HepG2 (cell line): ENCODE results near the gene FUZ. TPM values are rescaled to one million over a fixed set of nuclear protein-coding genes. Genes with fewer than 3 reads are reported as not detected.

Experiments used
- GTF3A ChIP-seq: sonication (generic); formaldehyde crosslinking; conservative IDR thresholded peaks from 2 replicates; pipeline ENCODE4 v1.4.0; 2020; ENCODE audit warnings: mild to moderate bottlenecking, missing genetic modification reagents
- HNRNPK ChIP-seq: fragments of 200-400 bp; formaldehyde crosslinking; IDR thresholded peaks from 2 replicates; pipeline ENCODE4 v1.6.1; 2018; ENCODE audit warnings: low read length, low read depth, moderate library complexity, mild to moderate bottlenecking; ENCODE audit not compliant: poor library complexity, severe bottlenecking
- MTA1 ChIP-seq: sonication (generic); formaldehyde crosslinking; IDR thresholded peaks from 2 replicates; pipeline ENCODE4 v1.4.0; 2020; ENCODE audit warnings: missing genetic modification reagents, mild to moderate bottlenecking, borderline replicate concordance
- POLR2AphosphoS2 ChIP-seq: IDR thresholded peaks from 2 replicates; pipeline ENCODE4 v1.6.1; 2011; ENCODE audit warnings: low read depth, low read length, improper control_type of control experiment
- RBFOX2 ChIP-seq: fragments of 200-400 bp; formaldehyde crosslinking; IDR thresholded peaks from 2 replicates; pipeline ENCODE4 v1.6.1; 2017; ENCODE audit warnings: low read depth, mild to moderate bottlenecking, low read length
- SPEN ChIP-seq: sonication (generic); formaldehyde crosslinking; IDR thresholded peaks from 2 replicates; pipeline ENCODE4 v1.5.1; 2020; ENCODE audit warnings: low read depth, mild to moderate bottlenecking, missing genetic modification reagents
- TBX2 ChIP-seq: sonication (generic); formaldehyde crosslinking; IDR thresholded peaks from 2 replicates; pipeline ENCODE4 v1.5.0; 2020; ENCODE audit warnings: missing genetic modification reagents, mild to moderate bottlenecking, borderline replicate concordance
- TGIF2 ChIP-seq: IDR thresholded peaks from 2 replicates; pipeline ENCODE4 v1.6.1; 2016; ENCODE audit warnings: control low read depth, missing compliant biosample characterization
- ZNF138 ChIP-seq: sonication (generic); formaldehyde crosslinking; IDR thresholded peaks from 2 replicates; pipeline ENCODE4 v1.5.0; 2020; ENCODE audit warnings: mild to moderate bottlenecking, low read depth, missing genetic modification reagents
- ZNF746 ChIP-seq: sonication (generic); formaldehyde crosslinking; IDR thresholded peaks from 2 replicates; pipeline ENCODE4 v1.8.0; 2022; ENCODE audit warnings: mild to moderate bottlenecking, missing genetic modification reagents
- ZSCAN9 ChIP-seq: IDR thresholded peaks from 2 replicates; pipeline ENCODE4 v1.6.1; 2016; ENCODE audit warnings: borderline replicate concordance
- polyA plus RNA-seq, 8 experiments: library from polyadenylated mRNA; depleted of rRNA in 3 of 8; stranded (reverse) in 7 of 8; unstranded in 1 of 8; fragments of >200 nt; fragmentation: Illumina TruSeq in 4 of 8; extraction: Trizol in 4 of 8; gene quantifications; 2 replicates each; pipeline versions ENCODE4 v1.2.1 to v1.2.3, GENCODE V29; 2011 to 2016; ENCODE audit warnings: low read depth in 4 of 8, missing spikeins in 1 of 8, mixed read lengths in 1 of 8; ENCODE audit not compliant: insufficient read depth in 1 of 8
- total RNA-seq, 5 experiments: library from RNA; depleted of rRNA; stranded (reverse); fragments of >200 nt; fragmentation: Illumina TruSeq; extraction: Trizol; gene quantifications; 2 replicates each; pipeline ENCODE4 v1.2.3, GENCODE V29; 2016; ENCODE audit warnings: low read depth in 1 of 5
- TF ChIP-seq, protein P1 (sequence below): sonication (generic); formaldehyde crosslinking; IDR thresholded peaks from 2 replicates; pipeline ENCODE4 v1.4.0; 2020; ENCODE audit warnings: missing genetic modification reagents, borderline replicate concordance
- TF ChIP-seq, protein P2 (sequence below): sonication (generic); formaldehyde crosslinking; IDR thresholded peaks from 2 replicates; pipeline ENCODE4 v1.4.0; 2020; ENCODE audit warnings: missing genetic modification reagents
- TF ChIP-seq, protein P3 (sequence below): sonication (generic); formaldehyde crosslinking; IDR thresholded peaks from 2 replicates; pipeline ENCODE4 v1.5.0; 2020; ENCODE audit warnings: mild to moderate bottlenecking, missing genetic modification reagents
- TF ChIP-seq, protein P4 (sequence below): sonication (generic); formaldehyde crosslinking; IDR thresholded peaks from 2 replicates; pipeline ENCODE4 v1.5.0; 2020; ENCODE audit warnings: mild to moderate bottlenecking, missing genetic modification reagents, borderline replicate concordance

Gene FUZ
- total and polyA plus RNA-seq, 2 of the 13 experiments (the other 11 are each of a cell fraction or from before 2014, with no cell fraction given): 0.08 TPM; not detected in 1

DNA sequence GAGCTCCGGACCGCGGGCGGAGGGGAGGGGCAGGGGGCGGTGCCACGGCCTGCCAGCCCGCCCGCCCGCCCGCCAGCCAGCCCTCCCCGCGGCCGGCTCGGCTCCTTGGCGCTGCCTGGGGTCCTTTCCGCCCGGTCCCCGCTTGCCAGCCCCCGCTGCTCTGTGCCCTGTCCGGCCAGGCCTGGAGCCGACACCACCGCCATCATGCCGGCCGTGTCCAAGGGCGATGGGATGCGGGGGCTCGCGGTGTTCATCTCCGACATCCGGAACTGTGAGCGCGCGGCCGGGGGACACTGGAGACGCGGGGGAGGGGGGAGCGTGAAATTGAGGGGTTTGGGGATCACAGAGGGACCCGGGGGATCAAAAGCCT is 46.2 kb downstream of the FUZ start, which contains the start of gene AP2A1 (continued):
- TF ChIP-seq TBX2 (CRISPR knock-in tag): peak; percentile 29; the same call in 1 of the 2 replicates
- TF ChIP-seq POLR2AphosphoS2: no peak
- 0 out of 2 replicates have a peak, but pooled peaks have one; percentile 49 for TF ChIP-seq ZNF138
- peak; percentile 65 for TF ChIP-seq HNRNPK
- TF ChIP-seq GTF3A (CRISPR knock-in tag): no peak
- TF ChIP-seq, protein P1, sequence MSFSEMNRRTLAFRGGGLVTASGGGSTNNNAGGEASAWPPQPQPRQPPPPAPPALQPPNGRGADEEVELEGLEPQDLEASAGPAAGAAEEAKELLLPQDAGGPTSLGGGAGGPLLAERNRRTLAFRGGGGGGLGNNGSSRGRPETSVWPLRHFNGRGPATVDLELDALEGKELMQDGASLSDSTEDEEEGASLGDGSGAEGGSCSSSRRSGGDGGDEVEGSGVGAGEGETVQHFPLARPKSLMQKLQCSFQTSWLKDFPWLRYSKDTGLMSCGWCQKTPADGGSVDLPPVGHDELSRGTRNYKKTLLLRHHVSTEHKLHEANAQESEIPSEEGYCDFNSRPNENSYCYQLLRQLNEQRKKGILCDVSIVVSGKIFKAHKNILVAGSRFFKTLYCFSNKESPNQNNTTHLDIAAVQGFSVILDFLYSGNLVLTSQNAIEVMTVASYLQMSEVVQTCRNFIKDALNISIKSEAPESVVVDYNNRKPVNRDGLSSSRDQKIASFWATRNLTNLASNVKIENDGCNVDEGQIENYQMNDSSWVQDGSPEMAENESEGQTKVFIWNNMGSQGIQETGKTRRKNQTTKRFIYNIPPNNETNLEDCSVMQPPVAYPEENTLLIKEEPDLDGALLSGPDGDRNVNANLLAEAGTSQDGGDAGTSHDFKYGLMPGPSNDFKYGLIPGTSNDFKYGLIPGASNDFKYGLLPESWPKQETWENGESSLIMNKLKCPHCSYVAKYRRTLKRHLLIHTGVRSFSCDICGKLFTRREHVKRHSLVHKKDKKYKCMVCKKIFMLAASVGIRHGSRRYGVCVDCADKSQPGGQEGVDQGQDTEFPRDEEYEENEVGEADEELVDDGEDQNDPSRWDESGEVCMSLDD: no peak
- peak; percentile 57; the same call in 1 of the 2 replicates for TF ChIP-seq RBFOX2
- TF ChIP-seq SPEN (CRISPR knock-in tag): peak; percentile 36
- no peak for TF ChIP-seq MTA1 (CRISPR knock-in tag)
- TF ChIP-seq, protein P2, sequence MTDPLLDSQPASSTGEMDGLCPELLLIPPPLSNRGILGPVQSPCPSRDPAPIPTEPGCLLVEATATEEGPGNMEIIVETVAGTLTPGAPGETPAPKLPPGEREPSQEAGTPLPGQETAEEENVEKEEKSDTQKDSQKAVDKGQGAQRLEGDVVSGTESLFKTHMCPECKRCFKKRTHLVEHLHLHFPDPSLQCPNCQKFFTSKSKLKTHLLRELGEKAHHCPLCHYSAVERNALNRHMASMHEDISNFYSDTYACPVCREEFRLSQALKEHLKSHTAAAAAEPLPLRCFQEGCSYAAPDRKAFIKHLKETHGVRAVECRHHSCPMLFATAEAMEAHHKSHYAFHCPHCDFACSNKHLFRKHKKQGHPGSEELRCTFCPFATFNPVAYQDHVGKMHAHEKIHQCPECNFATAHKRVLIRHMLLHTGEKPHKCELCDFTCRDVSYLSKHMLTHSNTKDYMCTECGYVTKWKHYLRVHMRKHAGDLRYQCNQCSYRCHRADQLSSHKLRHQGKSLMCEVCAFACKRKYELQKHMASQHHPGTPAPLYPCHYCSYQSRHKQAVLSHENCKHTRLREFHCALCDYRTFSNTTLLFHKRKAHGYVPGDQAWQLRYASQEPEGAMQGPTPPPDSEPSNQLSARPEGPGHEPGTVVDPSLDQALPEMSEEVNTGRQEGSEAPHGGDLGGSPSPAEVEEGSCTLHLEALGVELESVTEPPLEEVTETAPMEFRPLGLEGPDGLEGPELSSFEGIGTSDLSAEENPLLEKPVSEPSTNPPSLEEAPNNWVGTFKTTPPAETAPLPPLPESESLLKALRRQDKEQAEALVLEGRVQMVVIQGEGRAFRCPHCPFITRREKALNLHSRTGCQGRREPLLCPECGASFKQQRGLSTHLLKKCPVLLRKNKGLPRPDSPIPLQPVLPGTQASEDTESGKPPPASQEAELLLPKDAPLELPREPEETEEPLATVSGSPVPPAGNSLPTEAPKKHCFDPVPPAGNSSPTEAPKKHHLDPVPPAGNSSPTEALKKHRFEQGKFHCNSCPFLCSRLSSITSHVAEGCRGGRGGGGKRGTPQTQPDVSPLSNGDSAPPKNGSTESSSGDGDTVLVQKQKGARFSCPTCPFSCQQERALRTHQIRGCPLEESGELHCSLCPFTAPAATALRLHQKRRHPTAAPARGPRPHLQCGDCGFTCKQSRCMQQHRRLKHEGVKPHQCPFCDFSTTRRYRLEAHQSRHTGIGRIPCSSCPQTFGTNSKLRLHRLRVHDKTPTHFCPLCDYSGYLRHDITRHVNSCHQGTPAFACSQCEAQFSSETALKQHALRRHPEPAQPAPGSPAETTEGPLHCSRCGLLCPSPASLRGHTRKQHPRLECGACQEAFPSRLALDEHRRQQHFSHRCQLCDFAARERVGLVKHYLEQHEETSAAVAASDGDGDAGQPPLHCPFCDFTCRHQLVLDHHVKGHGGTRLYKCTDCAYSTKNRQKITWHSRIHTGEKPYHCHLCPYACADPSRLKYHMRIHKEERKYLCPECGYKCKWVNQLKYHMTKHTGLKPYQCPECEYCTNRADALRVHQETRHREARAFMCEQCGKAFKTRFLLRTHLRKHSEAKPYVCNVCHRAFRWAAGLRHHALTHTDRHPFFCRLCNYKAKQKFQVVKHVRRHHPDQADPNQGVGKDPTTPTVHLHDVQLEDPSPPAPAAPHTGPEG (CRISPR knock-in tag): 0 out of 2 replicates have a peak, but pooled peaks have one; percentile 31
- TF ChIP-seq ZSCAN9 (CRISPR knock-in tag): no peak
- TF ChIP-seq, protein P3, sequence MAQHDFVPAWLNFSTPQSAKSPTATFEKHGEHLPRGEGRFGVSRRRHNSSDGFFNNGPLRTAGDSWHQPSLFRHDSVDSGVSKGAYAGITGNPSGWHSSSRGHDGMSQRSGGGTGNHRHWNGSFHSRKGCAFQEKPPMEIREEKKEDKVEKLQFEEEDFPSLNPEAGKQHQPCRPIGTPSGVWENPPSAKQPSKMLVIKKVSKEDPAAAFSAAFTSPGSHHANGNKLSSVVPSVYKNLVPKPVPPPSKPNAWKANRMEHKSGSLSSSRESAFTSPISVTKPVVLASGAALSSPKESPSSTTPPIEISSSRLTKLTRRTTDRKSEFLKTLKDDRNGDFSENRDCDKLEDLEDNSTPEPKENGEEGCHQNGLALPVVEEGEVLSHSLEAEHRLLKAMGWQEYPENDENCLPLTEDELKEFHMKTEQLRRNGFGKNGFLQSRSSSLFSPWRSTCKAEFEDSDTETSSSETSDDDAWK: no peak
- TF ChIP-seq TGIF2: 0 out of 2 replicates have a peak, but pooled peaks have one; percentile 2
- TF ChIP-seq ZNF746 (CRISPR knock-in tag): 0 out of 2 replicates have a peak, but pooled peaks have one; percentile 36
- TF ChIP-seq, protein P4, sequence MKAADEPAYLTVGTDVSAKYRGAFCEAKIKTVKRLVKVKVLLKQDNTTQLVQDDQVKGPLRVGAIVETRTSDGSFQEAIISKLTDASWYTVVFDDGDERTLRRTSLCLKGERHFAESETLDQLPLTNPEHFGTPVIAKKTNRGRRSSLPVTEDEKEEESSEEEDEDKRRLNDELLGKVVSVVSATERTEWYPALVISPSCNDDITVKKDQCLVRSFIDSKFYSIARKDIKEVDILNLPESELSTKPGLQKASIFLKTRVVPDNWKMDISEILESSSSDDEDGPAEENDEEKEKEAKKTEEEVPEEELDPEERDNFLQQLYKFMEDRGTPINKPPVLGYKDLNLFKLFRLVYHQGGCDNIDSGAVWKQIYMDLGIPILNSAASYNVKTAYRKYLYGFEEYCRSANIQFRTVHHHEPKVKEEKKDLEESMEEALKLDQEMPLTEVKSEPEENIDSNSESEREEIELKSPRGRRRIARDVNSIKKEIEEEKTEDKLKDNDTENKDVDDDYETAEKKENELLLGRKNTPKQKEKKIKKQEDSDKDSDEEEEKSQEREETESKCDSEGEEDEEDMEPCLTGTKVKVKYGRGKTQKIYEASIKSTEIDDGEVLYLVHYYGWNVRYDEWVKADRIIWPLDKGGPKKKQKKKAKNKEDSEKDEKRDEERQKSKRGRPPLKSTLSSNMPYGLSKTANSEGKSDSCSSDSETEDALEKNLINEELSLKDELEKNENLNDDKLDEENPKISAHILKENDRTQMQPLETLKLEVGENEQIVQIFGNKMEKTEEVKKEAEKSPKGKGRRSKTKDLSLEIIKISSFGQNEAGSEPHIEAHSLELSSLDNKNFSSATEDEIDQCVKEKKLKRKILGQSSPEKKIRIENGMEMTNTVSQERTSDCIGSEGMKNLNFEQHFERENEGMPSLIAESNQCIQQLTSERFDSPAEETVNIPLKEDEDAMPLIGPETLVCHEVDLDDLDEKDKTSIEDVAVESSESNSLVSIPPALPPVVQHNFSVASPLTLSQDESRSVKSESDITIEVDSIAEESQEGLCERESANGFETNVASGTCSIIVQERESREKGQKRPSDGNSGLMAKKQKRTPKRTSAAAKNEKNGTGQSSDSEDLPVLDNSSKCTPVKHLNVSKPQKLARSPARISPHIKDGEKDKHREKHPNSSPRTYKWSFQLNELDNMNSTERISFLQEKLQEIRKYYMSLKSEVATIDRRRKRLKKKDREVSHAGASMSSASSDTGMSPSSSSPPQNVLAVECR (CRISPR knock-in tag): peak; percentile 71
